Caki2 (cell line): ENCODE results near the gene DNAH3. TPM values are rescaled to one million over a fixed set of nuclear protein-coding genes. Genes with fewer than 3 reads are reported as not detected.
A peak's percentile ranks its signal among the peaks of the same experiment; 100 is the strongest.
"Not testable (repeated sequence)": the region's sequence is repeated elsewhere in the genome, so short reads cannot be mapped to it uniquely, and the experiment has no call there.

Experiments used
- DNase-seq: peaks from one replicate; pipeline ENCODE4 v3.0.0-alpha.2; 2015; ENCODE audit warnings: low read depth
- in situ Hi-C: cut with HindIII; loops from 2 replicates; pipeline ENCODE4 v1.10.0; 2016; ENCODE audit warnings: low sequenced_read_pairs, low pct_unique_long_range_greater_than_20kb, mixed read lengths
- total RNA-seq: library from RNA; depleted of rRNA; stranded (reverse); fragments of >200 nt; shearing (Covaris generic); gene quantifications from 2 replicates; pipeline ENCODE4 v1.2.3, GENCODE V29; 2014; ENCODE audit warnings: low replicate concordance

The DNAH3 gene
- total RNA-seq, 1 experiment from 2014 or later, result 0.17 TPM

GRCh38 chr16:21153124-21153729 lies 2.6 kb upstream of the DNAH3 start:
- DNase-seq, in situ Hi-C loops: not testable (repeated sequence)

- in situ Hi-C loops, DNase-seq: not testable (repeated sequence)
Observed at GRCh38 chr16:21152160-21153030, 1.7 kb upstream of the DNAH3 start.

DNA sequence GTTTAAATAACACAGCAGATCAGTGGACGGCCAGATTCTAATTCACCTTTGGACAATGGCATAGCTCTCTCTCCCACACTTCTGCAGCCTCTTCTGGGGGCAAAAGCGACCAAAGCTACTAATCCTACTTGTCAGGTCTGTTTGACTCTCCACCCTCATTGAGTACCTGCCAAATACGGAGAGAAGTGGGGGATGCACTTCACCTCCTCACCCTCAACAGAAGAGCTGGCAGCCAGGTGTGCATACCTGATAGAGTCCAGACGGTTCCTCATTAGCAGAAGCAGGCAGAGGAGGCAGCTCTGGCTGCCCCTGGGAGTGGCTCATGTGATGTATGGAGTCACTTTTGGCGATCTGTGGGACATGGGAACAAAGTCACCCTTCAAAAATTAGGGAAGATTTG lies 4.9 kb downstream of the DNAH3 start:
- no peak for DNase-seq
- in situ Hi-C loops, result no loop called here

GRCh38 chr16:21134053-21134452 lies 16.6 kb downstream of the DNAH3 start:
- no peak for DNase-seq
- in situ Hi-C loops, result no loop called here

GRCh38 chr16:21130811-21131210 lies 19.8 kb downstream of the DNAH3 start:
- in situ Hi-C loops, result no loop called here
- no peak for DNase-seq

GRCh38 chr16:21128991-21129390 lies 21.7 kb downstream of the DNAH3 start:
- in situ Hi-C loops, result no loop called here
- no peak for DNase-seq

DNA sequence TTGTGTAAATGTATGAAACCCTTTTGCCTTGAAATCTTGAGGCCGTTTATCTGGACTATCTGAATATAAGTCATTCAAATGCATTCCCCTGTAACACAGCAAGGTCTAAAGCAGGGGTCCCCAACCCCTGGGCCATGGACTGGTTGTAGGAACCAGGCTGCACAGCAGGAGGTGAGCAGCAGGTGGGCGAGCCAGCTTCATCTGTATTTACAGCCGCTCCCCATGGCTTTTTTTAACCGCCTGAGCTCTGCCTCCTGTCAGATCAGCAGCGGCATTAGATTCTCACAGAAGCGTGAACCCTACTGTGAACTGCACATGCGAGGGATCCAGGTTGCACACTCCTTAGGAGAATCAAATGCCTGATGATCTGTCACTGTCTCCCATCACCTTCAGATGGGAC lies 24.1 kb downstream of the DNAH3 start:
- no peak for DNase-seq
- in situ Hi-C loops, result no loop called here

DNA sequence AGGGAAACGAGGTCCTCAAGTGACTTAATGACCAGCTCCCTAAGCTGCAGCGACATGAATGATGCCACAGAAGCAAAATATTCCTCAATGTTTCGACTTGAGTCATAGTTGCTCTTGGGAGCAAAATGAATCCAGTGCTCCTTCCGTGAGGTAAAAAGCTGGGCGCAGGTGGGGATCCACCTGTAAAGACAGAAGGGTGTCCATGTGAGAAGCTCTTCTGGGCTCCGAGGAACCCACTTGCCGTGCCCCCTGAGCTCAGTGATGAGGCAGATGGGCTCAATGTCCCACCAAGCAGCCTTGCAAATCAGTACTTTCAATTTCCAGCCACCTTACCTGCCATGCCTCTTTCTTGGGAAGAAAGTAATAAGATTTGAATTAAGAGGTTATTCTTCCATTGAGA lies 25.5 kb downstream of the DNAH3 start:
- in situ Hi-C loops, result no loop called here
- DNase-seq, result no peak

DNA sequence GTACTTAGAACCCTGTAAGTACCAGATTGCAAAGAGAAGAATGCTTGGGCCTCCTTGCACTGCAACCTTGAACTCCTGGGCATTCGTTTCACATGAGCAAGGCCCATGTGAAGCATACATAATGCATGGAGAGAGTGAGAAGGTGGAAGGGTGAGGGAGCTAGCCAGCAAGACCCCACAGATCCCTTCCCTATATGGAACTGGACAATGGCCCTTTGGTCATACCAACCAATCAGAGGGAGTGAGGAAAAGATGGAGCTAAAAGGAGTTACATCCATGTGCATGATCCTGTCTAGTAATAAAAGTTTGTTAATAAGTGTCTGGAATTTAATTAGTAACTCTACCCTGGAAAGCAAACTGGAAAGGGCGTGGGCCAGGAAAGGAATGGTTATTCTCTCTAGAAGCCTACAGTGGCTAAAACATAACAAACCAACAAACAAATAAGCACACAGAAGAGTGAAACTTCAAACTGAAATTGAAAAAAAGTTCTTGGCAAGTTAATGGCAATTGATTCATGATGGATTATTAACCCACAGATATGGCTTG lies 29.6 kb downstream of the DNAH3 start:
- in situ Hi-C loops, result no loop called here

GRCh38 chr16:21117567-21117966 lies 33.1 kb downstream of the DNAH3 start:
- no peak for DNase-seq
- in situ Hi-C loops, result no loop called here

More for the DNA sequence above, 29.6 kb downstream of the DNAH3 start:
- DNase-seq, result peak; percentile 12

DNA sequence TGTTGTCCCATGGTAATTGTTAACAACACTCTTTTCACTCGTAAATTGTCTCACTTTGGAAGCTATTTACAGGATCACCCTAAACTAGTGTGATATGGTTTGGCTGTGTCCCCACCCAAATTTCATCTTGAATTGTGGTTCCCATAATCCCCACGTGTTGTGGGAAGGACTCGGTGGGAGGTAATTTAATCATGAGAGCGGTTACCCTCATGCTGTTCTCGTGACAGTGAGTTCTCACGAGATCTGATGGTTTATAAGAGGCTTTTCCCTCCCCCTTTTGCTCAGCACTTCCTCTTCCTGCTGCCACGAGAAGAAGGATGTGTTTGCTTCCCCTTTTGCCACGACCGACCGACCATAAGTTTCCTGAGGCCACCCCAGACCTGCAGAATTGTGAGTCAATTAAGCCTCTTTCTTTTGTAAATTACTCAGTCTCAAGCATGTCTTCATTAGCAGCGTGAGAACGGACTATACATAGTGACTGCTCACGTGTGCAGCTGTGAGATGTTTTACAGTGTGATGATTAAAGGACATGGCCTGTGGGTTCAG lies 34.4 kb downstream of the DNAH3 start:
- DNase-seq, result no peak
- in situ Hi-C loops, result no loop called here

GRCh38 chr16:21115551-21115950 lies 35.1 kb downstream of the DNAH3 start:
- DNase-seq, in situ Hi-C loops: not testable (repeated sequence)

- no peak for DNase-seq
- in situ Hi-C loops, result no loop called here
Observed at GRCh38 chr16:21103941-21104860, 46.4 kb downstream of the DNAH3 start.

DNA sequence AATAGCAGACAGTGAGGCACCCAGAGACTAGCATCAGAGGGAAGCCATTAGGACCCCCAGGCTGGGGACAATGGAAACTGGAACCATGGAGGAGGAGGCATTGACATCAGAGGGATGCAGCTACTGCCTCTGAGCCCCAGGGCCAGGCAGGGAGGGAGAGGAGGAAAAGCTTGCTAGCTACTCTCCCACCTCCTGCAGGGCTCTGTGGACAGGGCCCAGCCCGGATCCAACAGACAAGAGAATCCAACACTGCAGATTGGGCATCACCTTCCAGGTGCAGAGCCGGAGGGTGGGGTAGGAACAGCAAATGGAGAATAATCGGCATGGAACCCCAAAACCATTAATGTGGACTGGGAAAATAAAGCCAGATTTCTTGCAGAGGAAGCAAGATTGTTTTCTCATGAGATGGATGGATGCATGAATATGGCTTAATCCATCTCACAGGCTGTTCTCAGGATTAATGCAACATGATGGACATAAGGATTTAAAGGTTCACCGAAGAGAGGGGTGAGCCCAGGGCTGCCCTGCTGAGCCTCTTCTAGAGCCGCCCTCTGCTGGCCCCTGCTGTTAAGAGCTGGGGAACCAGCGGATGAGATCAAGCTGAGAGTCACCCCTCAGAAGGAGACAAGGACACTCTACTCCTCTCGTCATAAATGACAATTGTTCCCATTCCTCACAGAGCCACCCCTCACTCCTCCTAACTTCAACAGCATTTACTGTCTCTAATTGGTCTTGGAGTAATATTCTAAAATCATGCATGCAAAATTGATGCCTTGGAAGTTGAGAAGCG lies 48.8 kb downstream of the DNAH3 start:
- no peak for DNase-seq
- in situ Hi-C loops, result no loop called here

DNA sequence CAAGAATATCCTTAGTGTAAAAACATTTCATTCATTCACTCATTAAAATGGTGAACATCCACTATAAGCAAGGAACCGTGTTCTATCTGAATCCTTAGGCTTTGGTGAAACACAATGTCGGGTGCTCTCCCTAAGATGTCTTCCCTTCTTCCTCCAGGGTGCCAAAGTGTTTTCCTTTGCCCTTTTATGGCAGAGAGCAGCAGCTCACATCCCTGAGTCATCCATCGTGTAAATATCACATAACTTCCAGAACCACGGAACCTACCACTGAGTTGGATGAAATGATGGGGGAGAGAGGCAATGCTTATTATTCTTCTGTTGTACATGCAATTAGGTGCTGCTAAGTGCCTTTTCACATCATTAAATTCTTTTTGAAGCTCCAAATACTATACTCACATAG lies 50.2 kb downstream of the DNAH3 start:
- in situ Hi-C loops, result no loop called here
- DNase-seq, result peak; percentile 39

DNA sequence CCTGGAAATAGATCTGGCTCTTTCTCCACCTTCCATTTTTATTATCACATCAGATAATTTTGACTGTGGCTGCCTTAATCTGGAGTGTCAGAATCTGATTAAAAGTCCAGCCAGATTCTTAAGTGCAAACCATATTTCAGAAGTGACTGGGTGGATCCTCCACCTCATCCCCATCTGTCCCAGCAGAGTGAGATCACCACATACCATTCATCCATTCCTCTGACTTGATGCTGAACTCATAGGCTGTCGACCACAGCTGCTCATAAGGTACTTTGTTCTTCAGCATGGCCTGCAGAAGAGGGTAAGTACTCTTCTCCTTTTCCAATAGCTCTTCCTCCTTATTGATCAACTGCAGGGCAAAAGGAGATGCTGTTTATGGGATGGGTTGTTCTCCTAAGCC lies 53.5 kb downstream of the DNAH3 start:
- DNase-seq, result no peak

DNA sequence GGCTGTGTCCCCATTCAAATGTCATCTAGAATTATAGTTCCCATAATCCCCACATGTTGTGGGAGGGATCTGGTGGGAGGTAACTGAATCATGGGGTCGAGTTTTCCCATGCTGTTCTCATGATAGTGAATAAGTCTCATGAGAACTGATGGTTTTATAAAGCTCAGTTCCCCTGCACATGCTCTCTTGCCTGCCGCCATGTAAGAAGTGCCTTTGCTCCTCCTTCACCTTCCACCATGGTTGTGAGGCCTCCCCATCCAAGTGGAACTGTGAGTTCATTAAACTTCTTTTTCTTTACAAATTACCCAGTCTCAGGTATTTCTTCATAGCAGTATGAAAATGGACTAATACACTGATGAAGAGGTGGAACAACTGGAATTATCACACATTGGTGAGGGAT lies 55.9 kb downstream of the DNAH3 start:
- DNase-seq, in situ Hi-C loops: not testable (repeated sequence)

More for the DNA sequence above, 53.5 kb downstream of the DNAH3 start:
- in situ Hi-C loops, result no loop called here
